AG08396 (cell line): ENCODE results near the gene NR5A2.

Experiments used
- DNase-seq: peaks from one replicate; pipeline ENCODE4 v3.0.0; 2012; ENCODE audit warnings: low spot score, mixed read lengths

NR5A2 gene

GRCh38 chr1:200027264-200027823, at the start of gene NR5A2:
TSS of gene NR5A2 (plus strand) at chr1:200027710. CDS start at chr1:200027848, 138 bp downstream.
- DNase-seq = no peak

GRCh38 chr1:199978408-199978940, 49.0 kb upstream of the NR5A2 start:
- no peak for DNase-seq

- DNase-seq = no peak
Measured at GRCh38 chr1:199979071-199979470, 48.4 kb upstream of the NR5A2 start.

GRCh38 chr1:199981584-199981983, 45.9 kb upstream of the NR5A2 start:
- no peak for DNase-seq

- DNase-seq = no peak
Measured at GRCh38 chr1:199982606-199983005, 44.9 kb upstream of the NR5A2 start.

GRCh38 chr1:199983531-199983930, 44.0 kb upstream of the NR5A2 start:
- no peak for DNase-seq

GRCh38 chr1:199995096-199995685, 32.3 kb upstream of the NR5A2 start:
- no peak for DNase-seq

- DNase-seq = no peak
Measured at GRCh38 chr1:200005165-200005564, 22.3 kb upstream of the NR5A2 start.

- no peak for DNase-seq
Measured at GRCh38 chr1:200006711-200007110, 20.8 kb upstream of the NR5A2 start.

GRCh38 chr1:200015811-200016210, 11.7 kb upstream of the NR5A2 start:
- DNase-seq = no peak

- no peak for DNase-seq
Measured at GRCh38 chr1:200021577-200022238, 5.8 kb upstream of the NR5A2 start.

- no peak for DNase-seq
Measured at GRCh38 chr1:200022239-200022804, 5.2 kb upstream of the NR5A2 start.

GRCh38 chr1:200028586-200029034, 1.1 kb downstream of the NR5A2 start:
- no peak for DNase-seq

GRCh38 chr1:200029035-200029821, 1.7 kb downstream of the NR5A2 start:
- no peak for DNase-seq

- DNase-seq = no peak
Measured at GRCh38 chr1:200029822-200030152, 2.3 kb downstream of the NR5A2 start.

GRCh38 chr1:200030791-200031190, 3.3 kb downstream of the NR5A2 start:
- no peak for DNase-seq

GRCh38 chr1:200033511-200034261, 6.2 kb downstream of the NR5A2 start:
- DNase-seq = no peak

GRCh38 chr1:200034262-200034557, 6.7 kb downstream of the NR5A2 start:
- DNase-seq = no peak

- DNase-seq = no peak
Measured at GRCh38 chr1:200034761-200035396, 7.4 kb downstream of the NR5A2 start.

GRCh38 chr1:200035397-200035955, 8.0 kb downstream of the NR5A2 start:
- DNase-seq = no peak
